Measurements from ENCODE around the gene PLEKHH3. TPM values are rescaled to one million over a fixed set of nuclear protein-coding genes. Genes with fewer than 3 reads are reported as not detected.
A peak's percentile ranks its signal among the peaks of the same experiment; 100 is the strongest.

PLEKHH3 gene
- total and polyA plus RNA-seq, 12 donors = 1.8 to 73.2 (median 46.6) TPM

- Histone ChIP-seq H3K4me1 (replicated peaks in 1 of 2) (no peaks in the 10 kb centered on the region), H3K4me3 (no peak overlapping the region), H3K36me3 (replicated peaks in 1 of 2) (peaks cover 0 to 93% of the 10 kb centered on the region in 2 donors), H3K9me3 (replicated peaks in 1 of 3) (no peaks in the 10 kb centered on the region), H3K27me3 (no peaks in the 10 kb centered on the region), H3K27ac (no peak overlapping the region)
- TF ChIP-seq POLR2A (IDR thresholded peaks at IDR 0.05) = no peak
- TF ChIP-seq CTCF (IDR thresholded peaks at IDR 0.05) = peak; percentile 35 to 77 (median 69)
- DNase-seq = peak in 2 of 7 donors; percentile 24 to 45
- WGBS, 4 donors = 2 to 10% (median 4%) methylated on average over 2 of the region's 2 CpGs
- intact Hi-C loops (cut with DNase I) = loop anchor here (5.0 to 10.0 kb wide), 3 partner anchors 41 to 104 kb away; partner anchors contain the start of genes BECN1 (in 2 of the 2) and RAMP2 (in 2 of the 2)
Measured at GRCh38 chr17:42720996-42721583, 44.3 kb upstream of the PLEKHH3 start.

- no peaks in the 10 kb centered on the region for H3K9me3 ChIP-seq (replicated peaks in 1 of 3)
- 63 to 85% (median 75%) methylated on average over 2 of the region's 2 CpGs for WGBS, 4 donors
- no peak overlapping the region for H3K27ac ChIP-seq
- peaks cover 0 to 100% of the 10 kb centered on the region in 2 donors for H3K36me3 ChIP-seq (replicated peaks in 1 of 2)
- intact Hi-C loops (cut with DNase I) = no loop called here
- no peak overlapping the region for H3K4me3 ChIP-seq
- no peak for DNase-seq
- no peak for TF ChIP-seq CTCF (IDR thresholded peaks at IDR 0.05)
- TF ChIP-seq POLR2A (IDR thresholded peaks at IDR 0.05) = no peak
- H3K27me3 ChIP-seq = no peaks in the 10 kb centered on the region
- no peaks in the 10 kb centered on the region for H3K4me1 ChIP-seq (replicated peaks in 1 of 2)
Measured at GRCh38 chr17:42709561-42709960, 32.8 kb upstream of the PLEKHH3 start.

- intact Hi-C loops (cut with DNase I) = no loop called here
- Histone ChIP-seq H3K4me1 (replicated peaks in 1 of 2) (no peaks in the 10 kb centered on the region), H3K27me3 (no peaks in the 10 kb centered on the region), H3K27ac (no peak overlapping the region), H3K9me3 (replicated peaks in 1 of 3) (no peaks in the 10 kb centered on the region), H3K36me3 (replicated peaks in 1 of 2) (peaks cover 0 to 100% of the 10 kb centered on the region in 2 donors), H3K4me3 (no peak overlapping the region)
- 88 to 100% (median 93%) methylated on average over 3 of the region's 3 CpGs for WGBS, 4 donors
- DNase-seq = no peak
- TF ChIP-seq CTCF (IDR thresholded peaks at IDR 0.05) = no peak
- no peak for TF ChIP-seq POLR2A (IDR thresholded peaks at IDR 0.05)
Measured at GRCh38 chr17:42708588-42708987, 31.8 kb upstream of the PLEKHH3 start.

DNA sequence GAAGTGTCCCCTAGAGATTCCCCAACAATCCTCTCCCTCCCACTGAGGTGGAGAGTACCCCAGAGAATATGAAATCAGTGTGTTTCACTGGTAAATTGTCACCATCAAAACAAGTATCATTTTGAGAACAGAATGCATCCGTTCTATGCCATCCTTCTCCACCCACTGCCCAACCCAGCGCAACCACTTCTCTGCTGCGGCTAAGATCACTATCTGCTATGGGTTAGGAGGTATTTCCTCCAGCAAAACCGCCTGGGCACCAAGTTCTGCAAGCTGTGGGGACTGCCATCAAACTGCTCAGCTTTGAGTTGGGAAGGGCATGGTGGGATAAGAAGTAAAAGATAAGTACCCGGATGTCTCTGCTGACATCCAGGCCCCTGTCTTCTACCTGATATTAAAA lies 29.9 kb upstream of the PLEKHH3 start:
- intact Hi-C loops (cut with DNase I) = no loop called here
- 71 to 84% (median 76%) methylated on average over 5 of the region's 5 CpGs for WGBS, 4 donors
- no peak for DNase-seq

More for the DNA sequence above, 29.9 kb upstream of the PLEKHH3 start:
- Histone ChIP-seq H3K27me3 (no peaks in the 10 kb centered on the region), H3K36me3 (replicated peaks in 1 of 2) (peaks cover 0 to 99% of the 10 kb centered on the region in 2 donors), H3K4me3 (no peak overlapping the region), H3K27ac (no peak overlapping the region), H3K9me3 (replicated peaks in 1 of 3) (no peaks in the 10 kb centered on the region), H3K4me1 (replicated peaks in 1 of 2) (no peaks in the 10 kb centered on the region)
- TF ChIP-seq CTCF (IDR thresholded peaks at IDR 0.05) (no peak), POLR2A (IDR thresholded peaks at IDR 0.05) (no peak)
